ES-I3 (cell line): ENCODE data around the gene SPTB.

Experiments used
- H3K36me3 ChIP-seq: 2 replicates; pipeline ENCODE4 v1.6.1; 2013; ENCODE audit warnings: mild to moderate bottlenecking, low read length, control low read depth, moderate library complexity; ENCODE audit not compliant: insufficient read depth
- H3K4me1 ChIP-seq: 2 replicates; pipeline ENCODE4 v1.6.1; 2013; ENCODE audit warnings: mild to moderate bottlenecking, control low read depth, low read length; ENCODE audit not compliant: insufficient read depth
- H3K9ac ChIP-seq: 2 replicates; pipeline ENCODE4 v1.6.1; 2013; ENCODE audit warnings: low read depth, mild to moderate bottlenecking, low read length, moderate library complexity
- H3K9me3 ChIP-seq: 2 replicates; pipeline ENCODE4 v1.6.1; 2013; ENCODE audit warnings: mild to moderate bottlenecking, low read length, moderate library complexity; ENCODE audit not compliant: control insufficient read depth, insufficient read depth

The SPTB gene

GRCh38 chr14:64762044-64763034, 117.4 kb downstream of the SPTB start:
- Histone ChIP-seq H3K4me1 (peaks cover 51% of the 10 kb centered on the region), H3K9me3 (no peaks in the 10 kb centered on the region), H3K9ac (no peak overlapping the region), H3K36me3 (no peaks in the 10 kb centered on the region)

GRCh38 chr14:64761441-64762043, 118.2 kb downstream of the SPTB start:
- H3K9ac ChIP-seq = no peak overlapping the region
- H3K9me3 ChIP-seq = no peaks in the 10 kb centered on the region
- H3K36me3 ChIP-seq = no peaks in the 10 kb centered on the region
- H3K4me1 ChIP-seq = peaks cover 44% of the 10 kb centered on the region

- Histone ChIP-seq H3K36me3 (no peaks in the 10 kb centered on the region), H3K4me1 (peaks cover 39% of the 10 kb centered on the region), H3K9ac (no peak overlapping the region), H3K9me3 (no peaks in the 10 kb centered on the region)
These were observed 118.8 kb downstream of the SPTB start for GRCh38 chr14:64760916-64761315.

- H3K9me3 ChIP-seq = no peaks in the 10 kb centered on the region
- H3K4me1 ChIP-seq = peaks cover 39% of the 10 kb centered on the region
- H3K9ac ChIP-seq = no peak overlapping the region
These were observed 119.5 kb downstream of the SPTB start for GRCh38 chr14:64760146-64760755.

GRCh38 chr14:64759555-64759938, 120.2 kb downstream of the SPTB start:
- no peaks in the 10 kb centered on the region for H3K36me3 ChIP-seq
- peaks cover 39% of the 10 kb centered on the region for H3K4me1 ChIP-seq
- H3K9me3 ChIP-seq = no peaks in the 10 kb centered on the region
- H3K9ac ChIP-seq = no peak overlapping the region

More at GRCh38 chr14:64760146-64760755, 119.5 kb downstream of the SPTB start:
- H3K36me3 ChIP-seq = no peaks in the 10 kb centered on the region

- peaks cover 32% of the 10 kb centered on the region for H3K4me1 ChIP-seq
- no peaks in the 10 kb centered on the region for H3K36me3 ChIP-seq
- H3K9ac ChIP-seq = no peak overlapping the region
- H3K9me3 ChIP-seq = peaks cover 2% of the 10 kb centered on the region; the same call in 1 of the 2 replicates
These were observed 120.8 kb downstream of the SPTB start for GRCh38 chr14:64758691-64759554.

- Histone ChIP-seq H3K36me3 (no peaks in the 10 kb centered on the region), H3K9ac (no peak overlapping the region), H3K4me1 (peaks cover 27% of the 10 kb centered on the region), H3K9me3 (peaks cover 2% of the 10 kb centered on the region; the same call in 1 of the 2 replicates)
These were observed 121.6 kb downstream of the SPTB start for GRCh38 chr14:64758025-64758521.

GRCh38 chr14:64757601-64758000, 122.1 kb downstream of the SPTB start:
- H3K36me3 ChIP-seq = no peaks in the 10 kb centered on the region
- peaks cover 2% of the 10 kb centered on the region; the same call in 1 of the 2 replicates for H3K9me3 ChIP-seq
- peaks cover 26% of the 10 kb centered on the region for H3K4me1 ChIP-seq
- H3K9ac ChIP-seq = no peak overlapping the region

- Histone ChIP-seq H3K36me3 (no peaks in the 10 kb centered on the region), H3K9ac (no peak overlapping the region), H3K4me1 (peaks cover 18% of the 10 kb centered on the region), H3K9me3 (peaks cover 2% of the 10 kb centered on the region; the same call in 1 of the 2 replicates)
These were observed 123.0 kb downstream of the SPTB start for GRCh38 chr14:64756712-64757111.

GRCh38 chr14:64755781-64756221, 123.9 kb downstream of the SPTB start:
- Histone ChIP-seq H3K9me3 (peaks cover 2% of the 10 kb centered on the region; the same call in 1 of the 2 replicates), H3K36me3 (no peaks in the 10 kb centered on the region), H3K9ac (no peak overlapping the region), H3K4me1 (peaks cover 18% of the 10 kb centered on the region)

GRCh38 chr14:64754685-64755084, 125.0 kb downstream of the SPTB start:
- Histone ChIP-seq H3K9me3 (peaks cover 2% of the 10 kb centered on the region; the same call in 1 of the 2 replicates), H3K36me3 (no peaks in the 10 kb centered on the region), H3K9ac (no peak overlapping the region), H3K4me1 (peaks cover 18% of the 10 kb centered on the region)

GRCh38 chr14:64753999-64754398, 125.7 kb downstream of the SPTB start:
- no peak overlapping the region for H3K9ac ChIP-seq
- peaks cover 14% of the 10 kb centered on the region for H3K4me1 ChIP-seq
- peaks cover 2% of the 10 kb centered on the region; the same call in 1 of the 2 replicates for H3K9me3 ChIP-seq
- no peaks in the 10 kb centered on the region for H3K36me3 ChIP-seq

- Histone ChIP-seq H3K9me3 (peaks cover 2% of the 10 kb centered on the region; the same call in 1 of the 2 replicates), H3K9ac (no peak overlapping the region), H3K4me1 (peaks cover 10% of the 10 kb centered on the region), H3K36me3 (no peaks in the 10 kb centered on the region)
These were observed 126.3 kb downstream of the SPTB start for GRCh38 chr14:64753374-64753773.
